Mesenteric fat pad (tissue), 1 donor: ENCODE results near the gene SLX9. TPM values are rescaled to one million over a fixed set of nuclear protein-coding genes. Genes with fewer than 3 reads are reported as not detected.
"Not testable (repeated sequence)": the region's sequence is repeated elsewhere in the genome, so short reads cannot be mapped to it uniquely, and the experiment has no call there.

ENCODE experiments used
- DNase-seq: peaks from one replicate; pipeline ENCODE4 v3.0.0-alpha.2; 2020; ENCODE audit warnings: low spot score
- total RNA-seq: library from RNA; stranded (reverse); fragmentation: NEBNext Ultra II Directional; extraction: Animal tissue kit (Norgen Biotek cat#: 25700); gene quantifications from one replicate; pipeline ENCODE4 v1.2.1, GENCODE V29; 2021
- donor health status: DM: yes; HTN: yes; CAD: no.

Gene SLX9
- total RNA-seq, 1 donor from 2014 or later, result 31.8 TPM

- DNase-seq, result no peak
These were observed 38.3 kb upstream of the SLX9 start for GRCh38 chr21:44901391-44902074.

GRCh38 chr21:44902268-44903049, 37.4 kb upstream of the SLX9 start:
- no peak for DNase-seq

GRCh38 chr21:44903050-44903685, 36.7 kb upstream of the SLX9 start:
- no peak for DNase-seq

- no peak for DNase-seq
These were observed 36.1 kb upstream of the SLX9 start for GRCh38 chr21:44903689-44904088.

GRCh38 chr21:44904141-44904923, 35.5 kb upstream of the SLX9 start:
- DNase-seq, result no peak

DNA sequence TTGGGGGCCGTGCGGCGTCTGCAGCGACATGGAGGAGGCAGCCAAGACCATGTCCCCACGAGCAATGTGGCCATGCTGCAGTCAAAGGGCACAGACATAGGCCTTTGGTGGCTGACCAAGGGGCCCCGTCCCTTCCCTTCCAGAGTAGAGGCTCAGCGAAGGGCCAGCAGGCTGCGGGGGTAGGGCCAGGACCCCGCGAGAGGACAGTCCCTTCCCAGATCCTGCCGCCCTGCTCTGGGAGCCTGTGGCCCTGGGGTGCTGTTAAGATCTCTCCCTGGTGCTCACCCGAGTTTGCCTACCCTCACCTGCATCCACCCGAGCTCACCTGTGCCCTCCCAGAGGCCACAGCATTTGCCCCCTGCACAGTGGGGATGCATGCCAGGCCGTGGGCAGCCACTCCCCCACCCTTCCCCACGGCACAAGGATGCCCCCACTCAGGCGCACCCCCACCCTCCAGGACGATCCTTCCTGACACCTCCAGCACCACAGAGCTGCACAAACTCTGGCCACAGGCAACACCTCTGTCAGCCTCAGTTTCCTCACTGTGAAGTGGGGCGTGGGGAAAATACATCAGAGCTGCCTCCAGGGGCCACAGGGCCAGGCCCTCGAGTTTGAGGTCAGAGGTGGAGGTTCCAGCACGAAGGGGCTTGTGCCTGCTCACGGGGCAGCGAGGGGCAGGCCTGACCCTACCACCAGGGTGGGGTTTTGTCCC, 34.7 kb upstream of the SLX9 start:
- DNase-seq, result no peak

DNA sequence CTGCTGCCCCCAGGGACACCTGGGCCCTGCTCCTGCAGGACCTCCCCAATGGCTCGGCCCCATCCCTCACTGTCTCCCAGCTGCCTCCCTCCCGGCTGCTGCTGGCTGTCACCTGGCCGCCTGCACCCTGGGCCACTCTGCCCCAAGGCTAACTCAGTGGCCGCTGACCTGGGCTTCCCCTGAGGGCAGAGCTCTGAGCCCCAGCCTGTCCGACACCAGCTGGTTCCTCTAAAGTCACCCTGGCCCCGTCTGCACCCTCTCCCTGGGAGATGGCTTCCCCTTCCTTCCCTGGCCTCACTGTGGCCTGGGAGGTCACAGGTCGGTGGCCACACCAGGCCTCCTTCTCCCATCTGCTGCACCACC, 34.1 kb upstream of the SLX9 start:
- DNase-seq, result no peak

GRCh38 chr21:44907225-44907965, 32.4 kb upstream of the SLX9 start:
- no peak for DNase-seq

GRCh38 chr21:44907966-44908895, 31.6 kb upstream of the SLX9 start:
- DNase-seq, result no peak

- DNase-seq, result no peak
These were observed 30.9 kb upstream of the SLX9 start for GRCh38 chr21:44908908-44909307.

DNA sequence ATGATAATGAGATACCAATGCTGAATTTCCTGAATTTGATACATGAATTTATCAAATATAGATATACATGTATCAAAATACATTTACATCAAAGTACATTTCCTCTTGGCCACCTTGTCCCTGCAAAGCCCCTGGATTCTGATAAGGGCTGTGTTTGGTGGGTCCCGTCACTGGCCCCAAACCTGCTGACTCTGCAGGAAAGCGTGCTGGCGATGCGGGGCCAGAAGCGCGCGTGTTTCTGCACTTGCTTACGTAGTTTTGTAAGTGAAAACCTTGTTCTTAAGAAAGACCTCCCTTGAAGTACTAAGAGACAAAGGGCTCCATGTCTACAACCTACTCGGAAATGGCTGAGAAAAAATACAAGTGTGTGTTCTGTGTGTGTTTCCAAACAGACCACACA, 30.1 kb upstream of the SLX9 start:
- no peak for DNase-seq

DNA sequence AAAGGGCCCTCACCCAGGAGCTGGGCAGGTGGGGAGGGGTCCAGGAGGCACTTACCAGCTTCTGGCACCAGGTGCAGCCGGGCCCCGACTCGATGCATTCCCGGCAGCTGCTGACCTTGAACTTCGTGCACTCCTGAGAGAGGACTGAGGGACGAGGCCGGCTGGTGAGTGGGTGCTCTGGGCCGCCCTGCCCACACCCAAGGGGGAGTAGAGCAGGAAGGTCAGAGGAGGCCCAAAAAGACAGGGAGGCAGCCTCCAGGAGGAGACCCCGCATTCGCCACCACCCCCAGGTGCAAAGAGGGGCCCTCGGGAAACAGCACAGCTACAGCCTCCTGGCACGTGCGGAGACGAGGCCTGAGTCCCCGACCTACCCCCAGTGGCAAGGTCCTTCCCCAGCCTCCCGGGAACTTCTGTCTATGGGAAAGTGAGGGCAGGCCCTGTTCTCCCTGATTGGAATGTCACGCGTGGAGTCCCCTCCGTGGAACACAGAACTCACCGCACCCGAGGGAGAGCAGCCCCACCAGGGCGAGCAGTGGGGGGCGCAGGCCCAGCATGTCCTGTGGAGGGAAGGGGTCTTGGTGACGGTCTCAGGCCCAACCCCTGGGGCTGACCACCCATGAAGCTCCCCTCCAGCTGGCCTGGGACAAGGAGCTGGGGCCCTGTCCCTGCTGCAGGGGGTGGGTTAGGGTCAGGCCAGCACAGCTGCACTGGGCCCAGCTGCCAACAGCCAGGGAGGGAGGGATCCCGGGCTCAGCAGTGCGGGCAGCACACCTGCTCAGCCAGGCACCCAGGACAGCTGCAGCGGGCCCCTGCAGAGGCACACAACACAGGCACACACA, 29.4 kb upstream of the SLX9 start:
- no peak for DNase-seq

DNA sequence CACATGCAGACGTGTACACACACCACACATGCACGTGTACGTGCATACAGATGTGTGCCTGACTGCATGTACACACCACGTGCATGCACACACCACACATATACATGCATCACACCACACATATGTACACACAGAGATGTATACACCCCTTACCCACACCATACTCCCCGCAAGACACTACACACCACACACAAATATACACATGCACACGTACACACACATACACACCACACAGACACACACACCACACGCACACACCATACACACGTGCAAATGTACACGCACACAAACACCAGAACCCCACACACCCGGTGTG, 28.8 kb upstream of the SLX9 start:
- no peak for DNase-seq

- no peak for DNase-seq
These were observed 28.3 kb upstream of the SLX9 start for GRCh38 chr21:44911384-44912157.

DNA sequence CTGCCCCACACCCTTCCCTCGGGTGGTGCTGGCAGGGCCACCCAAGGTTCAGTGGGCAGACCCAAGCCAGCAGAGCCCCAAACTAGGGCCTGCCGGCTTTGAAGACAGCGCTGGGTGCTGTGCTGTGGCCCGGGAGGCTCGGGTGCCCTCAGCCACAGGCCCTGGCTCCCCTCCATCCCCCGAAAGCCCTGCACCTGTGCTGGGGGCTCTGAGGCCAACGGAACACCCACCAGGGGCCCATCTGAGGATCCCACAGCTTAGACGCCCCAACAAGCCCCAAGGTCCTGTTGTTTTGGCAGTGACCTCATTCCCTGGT, 27.7 kb upstream of the SLX9 start:
- DNase-seq, result no peak

DNA sequence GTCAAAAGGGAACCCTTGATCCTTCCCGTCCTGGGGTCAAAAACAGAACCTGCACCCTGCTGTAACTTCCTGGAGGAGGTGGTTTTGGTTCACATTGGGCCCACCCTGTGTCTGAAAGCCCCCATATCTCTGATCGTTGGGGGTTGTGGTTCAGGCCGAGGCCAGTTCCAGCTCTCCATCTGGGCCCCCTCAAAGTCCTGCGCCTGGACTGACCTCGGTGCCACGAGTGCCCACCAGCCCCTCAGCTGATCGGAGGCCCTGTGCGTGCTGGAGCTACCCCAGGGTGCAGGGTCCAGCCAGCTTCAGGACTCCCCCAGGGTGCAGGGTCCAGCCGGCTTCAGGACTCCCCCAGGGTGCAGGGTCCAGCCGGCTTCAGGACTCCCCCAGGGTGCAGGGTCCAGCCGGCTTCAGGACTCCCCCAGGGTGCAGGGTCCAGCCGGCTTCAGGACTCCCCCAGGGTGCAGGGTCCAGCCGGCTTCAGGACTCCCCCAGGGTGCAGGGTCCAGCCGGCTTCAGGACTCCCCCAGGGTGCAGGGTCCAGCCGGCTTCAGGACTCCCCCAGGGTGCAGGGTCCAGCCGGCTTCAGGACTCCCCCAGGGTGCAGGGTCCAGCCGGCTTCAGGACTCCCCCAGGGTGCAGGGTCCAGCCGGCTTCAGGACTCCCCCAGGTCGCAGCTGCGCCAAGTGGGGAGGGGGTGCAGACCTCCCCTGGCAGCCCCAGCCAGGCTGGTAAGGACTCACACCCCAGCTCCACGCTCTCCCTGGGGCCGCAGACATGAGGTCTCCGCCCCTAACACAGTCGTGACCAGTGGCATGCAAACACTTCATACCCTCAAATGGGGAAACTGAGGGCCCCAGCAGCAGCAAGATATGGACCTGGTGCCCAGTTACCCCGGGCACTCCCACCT, 27.1 kb upstream of the SLX9 start:
- not testable (repeated sequence) for DNase-seq
